Breast epithelium (tissue), 4 donors: Measurements from ENCODE around the gene TTBK1. TPM values are rescaled to one million over a fixed set of nuclear protein-coding genes. Genes with fewer than 3 reads are reported as not detected.

Experiments used
- DNase-seq, 2 donors: peaks; one replicate each; pipeline ENCODE4 v3.0.0-alpha.2; 2019; ENCODE audit warnings: low spot score in 2 of 2
- H3K27ac ChIP-seq, 2 donors: fragments of 200-600 bp; sonication (generic) in 1 of 2; one replicate each; pipeline ENCODE4 v1.5.1; 2016 to 2019; ENCODE audit warnings: mild to moderate bottlenecking in 1 of 2
- H3K27me3 ChIP-seq, 2 donors: fragments of 200-600 bp; sonication (generic) in 1 of 2; one replicate each; pipeline versions ENCODE4 v1.5.1 to v1.6.0; 2017 to 2019; ENCODE audit warnings: control low read depth in 1 of 2, mild to moderate bottlenecking in 1 of 2
- H3K36me3 ChIP-seq: fragments of 200-600 bp; one replicate; pipeline ENCODE4 v1.5.1; 2019
- H3K4me1 ChIP-seq, 2 donors: fragments of 200-600 bp; sonication (generic); one replicate each; pipeline ENCODE4 v1.5.1; 2016 to 2019; ENCODE audit warnings: control low read depth in 1 of 2
- H3K4me3 ChIP-seq, 3 donors: fragments of 200-600 bp; sonication (generic); 1 replicate in 2 of 3; 2 replicates in 1 of 3; pipeline ENCODE4 v1.5.1; 2016 to 2019; ENCODE audit warnings: mild to moderate bottlenecking in 3 of 3, moderate library complexity in 2 of 3
- H3K9me3 ChIP-seq, 2 donors: fragments of 200-600 bp; sonication (generic) in 1 of 2; one replicate each; pipeline ENCODE4 v1.5.1; 2016 to 2019; ENCODE audit warnings: control low read depth in 1 of 2
- CTCF ChIP-seq, 3 donors: fragments of 450-650 bp; IDR thresholded peaks; one replicate each; pipeline ENCODE4 v1.5.1; 2016 to 2017; ENCODE audit warnings: antibody characterized with exemption in 3 of 3, mild to moderate bottlenecking in 3 of 3, moderate library complexity in 3 of 3
- POLR2A ChIP-seq: fragments of 450-650 bp; IDR thresholded peaks from one replicate; pipeline ENCODE4 v1.6.1; 2016; ENCODE audit warnings: antibody characterized with exemption, mild to moderate bottlenecking, moderate library complexity
- POLR2AphosphoS5 ChIP-seq, 3 donors: sonication (generic); formaldehyde crosslinking; IDR thresholded peaks; one replicate each; pipeline ENCODE4 v1.6.1; 2017; ENCODE audit warnings: antibody characterized with exemption in 3 of 3
- intact Hi-C: fragments of 100-400 bp; cut with DNase I; formaldehyde crosslinking; loops from one replicate; pipeline ENCODE4 v1.15.1; 2023; ENCODE audit warnings: low total_unique reads
- total RNA-seq, 3 donors: library from RNA; depleted of rRNA; stranded (reverse); fragments of >200 nt; gene quantifications; one replicate each; pipeline ENCODE4 v1.1.0, GENCODE V29; 2016

The TTBK1 gene
- total RNA-seq, 3 donors from 2014 or later: under 0.01 TPM; not detected in 2

DNA sequence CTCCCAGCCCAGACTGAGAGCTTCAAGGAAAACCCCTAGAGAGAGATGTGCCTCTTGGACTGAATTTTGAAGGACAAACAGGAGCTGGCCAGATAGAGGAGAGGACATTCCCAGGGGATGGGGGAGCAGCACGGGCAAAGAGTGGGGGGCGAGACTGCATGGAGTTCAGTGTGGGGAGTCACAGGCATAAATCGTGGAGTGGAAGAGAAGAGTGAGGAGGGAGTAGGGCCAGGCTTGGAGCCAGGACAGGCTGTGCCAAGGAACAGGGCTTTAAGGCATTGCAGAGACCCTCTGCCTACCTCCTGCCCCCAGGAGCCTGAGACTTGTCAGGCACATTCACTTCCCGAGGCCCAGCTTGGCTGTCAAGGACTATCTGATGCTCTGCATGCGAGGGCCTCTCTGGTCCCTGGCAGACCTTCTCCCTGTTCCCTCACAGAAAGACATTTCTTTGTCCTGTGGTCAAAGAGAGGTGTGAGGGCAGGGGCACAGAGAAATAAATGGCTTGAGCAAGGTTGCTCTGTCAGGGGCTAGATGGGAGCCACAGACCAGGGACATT, 49.6 kb downstream of the TTBK1 start:
- Histone ChIP-seq H3K4me1 (no peaks in the 10 kb centered on the region), H3K36me3 (no peaks in the 10 kb centered on the region), H3K27ac (no peak overlapping the region), H3K9me3 (no peaks in the 10 kb centered on the region), H3K4me3 (no peak overlapping the region), H3K27me3 (no peaks in the 10 kb centered on the region)
- DNase-seq: peak in 1 of 2 donors; percentile 15
- TF ChIP-seq POLR2A (no peak), POLR2AphosphoS5 (IDR thresholded peaks at IDR 0.05) (no peak), CTCF (IDR thresholded peaks at IDR 0.05) (no peak)
- intact Hi-C loops: no loop called here

- TF ChIP-seq POLR2AphosphoS5 (IDR thresholded peaks at IDR 0.05) (no peak), POLR2A (no peak), CTCF (IDR thresholded peaks at IDR 0.05) (no peak)
- H3K36me3 ChIP-seq: no peaks in the 10 kb centered on the region
- intact Hi-C loops: no loop called here
- H3K4me3 ChIP-seq: no peak overlapping the region
- no peaks in the 10 kb centered on the region for H3K9me3 ChIP-seq
- H3K27ac ChIP-seq: no peak overlapping the region
- DNase-seq: no peak
- H3K4me1 ChIP-seq: no peaks in the 10 kb centered on the region
- peaks cover 0 to 4% of the 10 kb centered on the region in 2 donors for H3K27me3 ChIP-seq
These were observed 50.4 kb downstream of the TTBK1 start for GRCh38 chr6:43293698-43294097.

DNA sequence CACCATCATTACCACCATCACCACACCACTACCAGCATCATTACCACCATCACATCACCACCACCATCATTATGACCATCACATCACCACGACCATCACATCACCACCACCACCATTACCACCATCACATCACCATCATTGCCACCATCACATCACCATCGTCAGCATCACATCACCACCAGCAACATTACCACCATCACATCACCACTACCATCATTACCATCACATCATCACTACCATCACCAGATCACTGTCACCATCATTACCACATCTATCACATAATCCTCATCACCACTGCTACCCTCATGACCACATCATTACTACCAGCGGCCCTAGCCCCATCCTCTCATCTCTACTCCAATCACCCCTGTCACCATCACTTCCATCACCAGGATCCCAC, 51.3 kb downstream of the TTBK1 start:
- no peak for TF ChIP-seq POLR2AphosphoS5 (IDR thresholded peaks at IDR 0.05)
- no peak for TF ChIP-seq POLR2A
- no peaks in the 10 kb centered on the region for H3K4me1 ChIP-seq
- H3K27me3 ChIP-seq: peaks cover 0 to 8% of the 10 kb centered on the region in 2 donors
- no peak overlapping the region for H3K27ac ChIP-seq
- no peaks in the 10 kb centered on the region for H3K36me3 ChIP-seq
- DNase-seq: no peak
- no peak overlapping the region for H3K4me3 ChIP-seq
- no peaks in the 10 kb centered on the region for H3K9me3 ChIP-seq
- intact Hi-C loops: no loop called here

- H3K4me1 ChIP-seq: no peaks in the 10 kb centered on the region
- H3K27ac ChIP-seq: no peak overlapping the region
- peaks cover 0 to 11% of the 10 kb centered on the region in 2 donors for H3K27me3 ChIP-seq
- DNase-seq: no peak
- no peak for TF ChIP-seq POLR2A
- no peak for TF ChIP-seq POLR2AphosphoS5 (IDR thresholded peaks at IDR 0.05)
- no peak for TF ChIP-seq CTCF (IDR thresholded peaks at IDR 0.05)
- H3K4me3 ChIP-seq: no peak overlapping the region
- H3K9me3 ChIP-seq: no peaks in the 10 kb centered on the region
- intact Hi-C loops: no loop called here
- no peaks in the 10 kb centered on the region for H3K36me3 ChIP-seq
These were observed 52.2 kb downstream of the TTBK1 start for GRCh38 chr6:43295456-43295855.

- Histone ChIP-seq H3K4me3 (no peak overlapping the region), H3K4me1 (no peaks in the 10 kb centered on the region), H3K27ac (no peak overlapping the region), H3K36me3 (no peaks in the 10 kb centered on the region), H3K27me3 (peaks cover 0 to 11% of the 10 kb centered on the region in 2 donors), H3K9me3 (no peaks in the 10 kb centered on the region)
- TF ChIP-seq POLR2AphosphoS5 (IDR thresholded peaks at IDR 0.05) (no peak), POLR2A (no peak), CTCF (IDR thresholded peaks at IDR 0.05) (no peak)
- intact Hi-C loops: no loop called here
- no peak for DNase-seq
These were observed 53.7 kb downstream of the TTBK1 start for GRCh38 chr6:43296780-43297497.
